GM18861 (cell line): ENCODE results near the gene OR2H1.
"Not testable (repeated sequence)": the region's sequence is repeated elsewhere in the genome, so short reads cannot be mapped to it uniquely, and the experiment has no call there.

Experiments
- ATAC-seq: cut with Tn5 transposase; IDR thresholded peaks from one replicate; pipeline ENCODE4 v1.9.1; 2021; ENCODE audit not compliant: unreplicated experiment

The OR2H1 gene

DNA sequence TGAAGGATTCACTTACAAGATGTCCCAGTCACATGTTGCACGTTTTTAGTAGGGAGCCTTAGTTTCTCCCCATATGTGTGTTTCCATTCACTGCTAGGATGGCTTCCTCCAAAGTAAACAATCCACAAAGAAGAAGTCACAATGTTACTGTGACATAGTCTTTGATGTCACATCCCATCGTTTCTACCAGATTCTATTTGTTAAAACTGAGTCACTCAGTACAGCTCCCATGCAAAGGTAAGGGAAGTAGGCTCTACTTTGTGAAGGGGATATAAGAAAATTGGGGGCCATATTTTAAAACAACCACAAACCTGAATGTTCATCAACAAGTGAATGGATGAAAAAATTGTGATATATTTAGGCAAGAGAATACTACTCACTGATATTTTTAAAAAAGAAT lies at the start of gene OR2H1, which contains the start of gene OR11A1:
Gene OR2H1, plus strand, starts transcription at position 185 of the 400 bp plus-strand sequence. CDS start 4,615 bp downstream, outside the sequence.
Gene OR11A1, minus strand, starts transcription at position 101 of the 400 bp plus-strand sequence. CDS start 29,430 bp downstream, outside the sequence.
- no peak for ATAC-seq

DNA sequence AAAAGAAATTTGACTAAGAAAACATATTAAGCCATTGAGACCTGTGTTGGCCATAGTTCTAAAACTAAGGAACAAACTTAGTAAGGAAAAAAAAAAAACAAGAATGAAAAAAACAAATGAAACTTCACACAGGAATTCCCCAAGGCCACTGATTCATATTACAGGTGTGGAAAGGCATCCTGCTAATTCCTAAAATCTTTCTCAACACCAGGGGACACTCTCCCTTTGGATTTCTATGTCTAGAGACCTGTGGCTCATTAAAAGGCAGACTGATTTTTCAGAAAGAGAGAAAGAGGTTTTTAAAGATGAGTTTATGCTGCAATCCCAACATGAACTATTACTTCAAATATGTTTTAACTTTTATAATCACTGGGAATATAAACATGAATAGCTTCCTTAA lies 42.4 kb upstream of the OR2H1 start, which contains the start of gene OR12D1:
Gene OR12D1, plus strand, starts transcription at position 341 of the 400 bp plus-strand sequence.
- ATAC-seq, result no peak

DNA sequence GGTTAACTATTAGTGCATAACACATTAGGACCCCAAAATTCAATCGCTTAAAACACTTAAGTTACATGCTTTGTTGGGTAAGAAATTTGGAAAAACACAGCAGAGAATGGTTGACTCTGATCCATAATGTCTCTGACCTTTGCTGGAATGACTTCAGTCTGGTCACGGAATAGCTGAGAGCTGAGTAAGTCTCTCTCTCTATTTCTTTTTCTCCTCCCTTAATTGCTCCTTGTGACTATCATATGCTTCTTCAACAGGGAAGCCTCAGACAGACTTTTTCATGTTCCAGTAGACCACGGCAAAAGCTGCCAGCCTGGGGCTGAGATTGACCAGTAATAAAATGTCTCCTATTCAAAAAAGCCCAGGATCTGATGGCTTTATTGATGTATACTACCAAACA lies 37.4 kb upstream of the OR2H1 start:
- no peak for ATAC-seq

DNA sequence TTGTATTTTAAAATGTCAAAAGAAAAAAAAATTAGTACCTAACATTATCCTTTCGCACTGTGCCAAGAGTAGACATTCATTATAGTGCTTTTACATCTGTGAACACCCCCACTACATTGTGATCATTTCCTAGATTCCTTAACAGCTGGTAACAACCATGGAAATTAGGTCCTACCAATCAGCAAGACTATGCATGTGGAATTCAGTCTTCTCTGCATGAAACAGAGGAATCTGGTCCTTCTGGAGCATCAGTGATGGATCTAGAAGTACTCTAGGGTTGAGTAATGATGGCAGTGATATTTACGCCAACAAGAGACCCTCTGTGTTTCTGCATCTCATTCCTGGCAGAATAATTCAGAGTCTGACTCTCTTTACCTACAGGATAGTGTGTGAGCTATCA lies 32.8 kb upstream of the OR2H1 start:
- ATAC-seq, result no peak

DNA sequence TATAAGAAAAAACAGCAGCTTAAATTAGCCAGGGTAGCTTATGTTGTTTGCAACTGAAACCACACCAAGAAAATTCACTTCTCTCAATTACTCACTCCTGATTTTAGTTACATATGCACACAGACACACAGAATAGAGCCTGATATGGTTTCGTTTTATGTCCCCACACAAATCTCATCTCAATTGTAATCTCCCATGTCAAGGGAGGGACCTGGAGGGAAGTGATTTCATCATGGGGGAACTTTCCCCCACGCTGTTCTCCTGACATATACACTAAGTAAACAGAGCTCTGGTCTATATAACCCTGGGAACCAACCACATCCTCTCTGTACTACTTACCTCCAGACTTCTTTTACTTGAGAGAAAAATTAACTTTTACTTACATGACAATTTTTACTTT lies 32.4 kb upstream of the OR2H1 start:
- ATAC-seq, result no peak

DNA sequence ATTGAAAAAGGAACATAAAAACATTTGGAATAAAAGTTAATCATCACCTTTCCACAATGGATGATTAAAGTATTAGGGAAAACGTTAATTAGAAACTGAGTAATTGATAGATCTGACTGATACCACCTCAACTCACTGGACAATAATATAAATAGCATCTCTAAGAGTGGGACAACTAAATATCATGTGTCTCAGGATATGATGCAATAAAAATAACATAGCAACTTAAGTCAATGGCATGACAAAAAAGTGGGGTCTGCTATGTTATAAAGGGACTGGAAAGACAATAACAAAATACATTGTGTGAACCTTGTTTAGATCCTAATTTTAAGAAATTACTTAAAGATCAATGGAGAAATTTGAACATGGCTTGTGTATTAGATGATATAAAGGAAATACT lies 31.9 kb upstream of the OR2H1 start:
- ATAC-seq, result no peak

DNA sequence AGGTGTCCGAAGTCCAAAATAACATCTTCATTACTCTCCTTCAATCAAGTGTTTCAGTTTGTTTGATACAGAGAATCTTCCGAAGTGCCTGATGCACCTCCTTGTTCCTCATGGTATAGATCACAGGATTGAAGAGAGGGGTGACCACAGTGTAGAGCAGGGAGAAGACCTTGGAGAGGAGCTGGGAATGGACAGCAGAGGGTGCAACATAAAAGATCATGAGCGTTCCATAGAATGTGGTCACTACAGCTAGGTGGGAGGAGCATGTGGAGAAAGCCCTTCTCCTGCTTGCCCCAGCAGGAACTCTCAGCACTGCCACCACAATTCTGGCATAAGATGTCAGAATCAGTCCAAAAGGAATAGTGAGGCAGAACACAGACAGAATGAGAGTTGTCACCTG lies 30.3 kb upstream of the OR2H1 start:
- ATAC-seq, result no peak

DNA sequence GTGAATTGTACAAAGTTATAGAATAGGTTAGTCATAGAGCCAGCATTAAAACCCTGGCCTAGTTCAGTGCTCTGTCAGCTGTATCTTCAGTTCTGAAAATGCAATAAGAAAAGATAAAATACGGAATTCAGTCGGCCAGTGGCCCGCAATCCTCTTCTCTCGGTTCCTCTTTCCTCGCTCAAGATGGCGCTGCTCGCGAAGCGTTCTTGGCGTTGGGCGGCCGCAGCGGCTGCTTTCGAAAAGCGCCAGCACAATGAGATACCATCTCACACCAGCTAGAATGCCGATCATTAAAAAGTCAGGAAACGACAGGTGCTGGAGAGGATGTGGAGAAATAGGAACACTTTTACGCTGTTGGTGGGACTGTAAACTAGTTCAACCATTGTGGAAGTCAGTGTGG lies 20.2 kb upstream of the OR2H1 start:
- not testable (repeated sequence) for ATAC-seq

DNA sequence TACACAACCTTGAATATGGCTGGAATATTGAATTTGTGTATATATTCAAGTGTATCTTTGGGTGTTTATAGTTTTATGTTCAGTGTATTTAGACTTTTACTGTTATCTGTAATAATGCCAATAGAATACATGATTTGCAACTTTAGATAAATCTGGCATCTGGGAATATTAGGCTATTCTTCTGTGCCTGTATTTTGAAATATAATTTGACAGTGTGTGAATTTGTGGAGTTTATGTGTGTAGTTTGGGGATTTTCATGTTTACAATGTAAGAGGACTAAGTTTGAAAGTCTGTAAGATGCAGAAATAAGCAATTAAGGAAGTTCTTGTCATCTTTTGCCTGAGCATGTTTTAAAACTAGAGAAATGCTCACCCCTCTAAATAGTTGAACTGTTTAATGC lies 17.9 kb upstream of the OR2H1 start, which contains the start of gene OR10C1:
Gene OR10C1, plus strand, starts transcription at position 301 of the 400 bp plus-strand sequence. CDS start 710 bp downstream, outside the sequence.
- no peak for ATAC-seq

DNA sequence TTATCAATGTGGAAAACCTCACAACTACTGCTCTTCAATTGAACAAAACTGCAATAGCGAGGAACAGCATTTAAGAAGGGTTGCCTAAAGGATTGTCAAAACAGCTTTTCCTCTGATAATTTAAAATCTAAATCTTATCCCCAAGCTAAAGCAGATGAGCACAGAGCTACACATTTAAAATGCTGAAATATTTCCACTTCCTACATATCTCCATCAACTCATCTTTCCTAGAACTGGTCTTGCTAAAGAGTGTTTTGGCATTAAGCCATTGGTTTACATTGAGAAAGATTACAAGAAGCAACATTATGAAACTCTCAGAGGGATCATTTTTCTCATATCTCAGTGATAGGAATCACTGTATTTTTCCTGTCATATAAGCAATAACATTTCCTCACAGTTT lies 14.2 kb upstream of the OR2H1 start:
- no peak for ATAC-seq

DNA sequence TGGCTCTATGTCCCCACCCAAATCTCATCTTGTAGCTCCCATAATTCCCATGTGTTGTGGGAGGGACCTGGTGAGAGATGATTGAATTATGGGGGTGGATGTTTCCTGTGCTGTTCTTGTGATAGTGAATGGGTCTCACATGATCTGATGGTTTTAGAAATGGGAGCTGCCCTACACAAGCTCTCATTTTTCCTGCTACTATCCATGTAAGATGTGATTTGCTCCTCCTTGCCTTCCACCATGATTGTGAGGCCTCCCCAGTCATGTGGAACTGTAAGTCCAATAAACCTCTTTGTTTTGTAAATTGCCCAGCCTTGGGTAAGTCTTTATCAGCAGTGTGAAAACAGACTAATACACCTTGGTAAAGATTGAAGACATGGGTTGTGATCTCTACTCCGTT lies 12.9 kb upstream of the OR2H1 start:
- not testable (repeated sequence) for ATAC-seq

DNA sequence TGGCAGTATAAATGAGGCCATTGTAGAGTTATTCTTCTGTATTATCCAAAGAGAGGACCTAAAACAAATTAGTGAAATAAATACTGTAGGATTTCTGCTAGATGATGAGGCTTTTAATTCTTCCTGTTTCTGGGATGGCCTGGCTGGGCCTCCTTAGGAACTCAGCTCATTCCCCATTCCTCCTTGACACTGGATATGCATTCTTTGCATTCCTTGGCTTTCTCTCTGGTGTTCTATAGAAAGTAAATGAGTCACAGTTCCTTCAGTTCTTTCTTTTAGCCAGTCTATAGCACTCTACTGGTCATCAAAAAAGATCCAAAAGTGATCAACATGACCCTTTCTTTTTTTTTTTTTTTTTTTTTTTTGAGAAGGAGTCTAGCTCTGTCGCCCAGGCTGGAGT lies 9.3 kb upstream of the OR2H1 start:
- no peak for ATAC-seq

DNA sequence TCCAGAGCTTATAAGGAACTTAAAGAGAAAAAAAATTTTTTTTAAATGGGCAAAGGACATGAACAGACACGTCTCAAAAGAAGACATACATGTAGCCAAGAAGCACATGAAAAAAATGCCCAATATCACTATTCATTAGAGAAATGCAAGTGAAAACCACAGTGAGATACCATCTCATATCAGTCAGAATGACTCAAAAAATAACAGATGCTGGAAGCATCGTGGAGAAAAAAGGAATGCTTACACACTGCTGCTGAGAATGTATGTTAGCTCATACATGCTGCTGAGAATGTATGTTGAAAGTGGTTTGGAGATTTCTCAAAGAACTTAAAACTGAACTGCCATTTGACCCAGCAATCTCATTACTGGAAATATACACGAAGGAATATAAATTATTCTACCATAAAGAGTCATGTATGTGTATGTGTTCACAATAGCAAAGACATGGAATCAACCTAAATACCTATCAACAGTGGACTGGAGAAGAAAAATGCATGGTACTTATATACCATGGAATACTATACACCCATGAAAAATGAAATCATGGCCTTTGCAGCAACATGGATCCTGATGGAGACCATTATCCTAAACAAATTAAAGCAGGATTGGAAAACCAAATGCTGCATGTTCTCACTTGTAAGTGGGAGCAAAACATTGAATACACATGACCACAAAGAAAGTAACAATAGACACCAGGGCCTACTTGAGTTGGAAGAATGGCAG lies 5.3 kb upstream of the OR2H1 start:
- no peak for ATAC-seq

DNA sequence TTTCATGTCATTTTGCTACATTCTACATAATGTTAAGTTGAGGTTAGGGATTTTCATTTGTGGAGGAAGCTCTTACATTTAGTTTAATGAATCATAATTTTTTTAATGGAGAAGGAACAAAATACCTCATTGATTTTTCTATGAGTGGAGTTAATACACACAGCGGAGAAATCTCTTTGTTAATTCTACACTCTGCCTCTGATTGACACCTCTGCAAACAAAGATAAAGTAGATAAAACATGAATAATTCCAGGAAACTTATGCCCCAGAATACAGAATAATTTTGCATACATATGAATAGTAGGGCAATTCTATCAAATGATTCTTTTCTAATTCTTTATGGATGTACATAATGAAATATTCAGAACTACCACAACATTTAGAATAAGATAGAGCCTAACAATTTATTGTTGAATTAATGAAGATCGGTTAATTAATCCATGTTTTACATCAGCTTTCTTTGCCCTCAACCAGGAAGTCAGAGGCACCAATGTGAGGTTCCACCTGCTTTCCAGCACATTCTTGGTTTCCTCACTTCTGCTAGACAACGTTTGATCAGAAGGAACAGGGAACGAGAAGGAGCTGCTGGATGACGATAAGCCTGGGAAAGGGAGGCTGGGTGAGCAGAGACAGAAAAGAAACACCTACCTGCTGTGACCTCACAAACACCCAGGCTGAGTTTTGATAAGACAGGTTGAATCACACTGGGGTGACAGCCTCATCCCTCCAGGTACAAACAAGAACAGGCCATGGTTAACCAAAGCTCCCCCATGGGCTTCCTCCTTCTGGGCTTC lies 4.3 kb downstream of the OR2H1 start:
- ATAC-seq, result no peak

DNA sequence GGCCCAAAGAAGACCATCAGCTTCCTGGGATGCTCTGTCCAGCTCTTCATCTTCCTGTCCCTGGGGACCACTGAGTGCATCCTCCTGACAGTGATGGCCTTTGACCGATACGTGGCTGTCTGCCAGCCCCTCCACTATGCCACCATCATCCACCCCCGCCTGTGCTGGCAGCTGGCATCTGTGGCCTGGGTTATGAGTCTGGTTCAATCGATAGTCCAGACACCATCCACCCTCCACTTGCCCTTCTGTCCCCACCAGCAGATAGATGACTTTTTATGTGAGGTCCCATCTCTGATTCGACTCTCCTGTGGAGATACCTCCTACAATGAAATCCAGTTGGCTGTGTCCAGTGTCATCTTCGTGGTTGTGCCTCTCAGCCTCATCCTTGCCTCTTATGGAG lies 5.1 kb downstream of the OR2H1 start:
- ATAC-seq, result no peak

DNA sequence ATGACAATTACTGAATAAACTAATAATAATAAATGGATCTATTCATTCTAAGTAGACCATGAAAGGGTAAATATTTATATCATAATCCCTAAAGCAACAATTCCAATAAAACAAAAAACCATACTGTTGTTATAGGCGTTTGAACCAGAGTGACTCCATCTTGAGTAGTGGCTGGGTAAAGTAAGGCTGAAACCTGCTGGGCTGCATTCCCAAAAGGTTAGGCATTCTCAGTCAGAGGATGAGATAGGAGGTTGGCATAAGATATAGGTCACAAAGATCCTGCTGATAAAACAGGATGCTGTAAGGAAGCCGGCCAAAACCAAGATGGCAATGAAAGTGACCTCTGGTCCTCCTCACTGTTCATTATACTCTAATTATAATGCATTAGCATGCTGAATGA lies 8.3 kb downstream of the OR2H1 start:
- no peak for ATAC-seq

DNA sequence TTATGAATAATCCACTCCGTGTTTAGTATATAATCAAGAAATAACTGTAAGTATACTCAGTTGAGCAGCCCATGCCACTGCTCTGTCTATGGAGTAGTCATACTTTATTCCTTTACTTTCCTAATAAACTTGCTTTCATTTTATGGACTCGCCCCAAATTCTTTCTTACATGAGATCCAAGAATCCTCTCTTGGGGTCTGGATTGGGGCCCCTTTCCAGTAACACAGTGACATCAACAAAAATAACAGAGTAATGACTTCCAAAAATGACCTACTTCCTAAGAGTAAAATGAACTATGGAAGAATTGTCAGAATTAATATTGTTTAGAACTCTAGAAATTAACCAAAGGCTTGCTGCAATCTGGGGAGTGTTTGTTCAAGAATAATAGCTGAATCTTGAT lies 8.8 kb downstream of the OR2H1 start:
- ATAC-seq, result no peak

DNA sequence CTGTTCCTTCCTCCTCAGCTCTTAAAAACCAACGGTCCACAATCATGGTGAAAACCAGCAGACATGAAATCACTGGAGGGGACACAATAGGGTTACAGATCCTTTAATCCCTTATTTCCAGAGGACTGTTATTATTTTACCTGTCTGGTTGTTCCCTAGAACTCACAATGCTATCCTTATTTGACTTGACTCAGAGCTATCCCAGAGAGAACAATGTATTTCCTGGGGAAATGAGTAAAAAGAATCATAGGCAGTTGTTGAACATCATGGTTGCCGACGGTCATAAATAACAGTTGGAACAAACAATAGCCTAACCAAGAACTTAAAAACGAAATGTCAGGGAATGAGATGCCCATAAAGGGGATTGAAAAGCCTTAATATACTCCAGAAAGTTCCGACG lies 9.3 kb downstream of the OR2H1 start:
- no peak for ATAC-seq

DNA sequence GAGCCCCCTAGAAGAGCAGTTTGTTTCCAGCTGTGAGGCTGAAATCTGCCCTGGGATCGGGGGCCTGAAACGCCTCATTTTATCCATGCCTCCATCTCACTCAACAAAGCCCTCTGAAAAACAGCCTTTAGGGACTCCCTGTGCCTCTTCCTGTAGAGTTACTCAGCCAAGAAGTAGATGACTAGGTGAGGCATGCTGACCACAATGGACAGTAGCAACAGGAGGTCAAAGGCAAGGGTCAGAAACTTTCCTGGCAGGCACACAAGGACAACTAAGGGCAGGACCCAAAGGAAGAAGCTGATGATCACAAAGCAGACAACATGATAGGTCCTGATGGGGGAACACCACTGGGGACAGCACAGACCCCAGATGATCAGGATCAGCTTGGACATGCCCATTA lies 18.0 kb downstream of the OR2H1 start:
- ATAC-seq, result no peak

DNA sequence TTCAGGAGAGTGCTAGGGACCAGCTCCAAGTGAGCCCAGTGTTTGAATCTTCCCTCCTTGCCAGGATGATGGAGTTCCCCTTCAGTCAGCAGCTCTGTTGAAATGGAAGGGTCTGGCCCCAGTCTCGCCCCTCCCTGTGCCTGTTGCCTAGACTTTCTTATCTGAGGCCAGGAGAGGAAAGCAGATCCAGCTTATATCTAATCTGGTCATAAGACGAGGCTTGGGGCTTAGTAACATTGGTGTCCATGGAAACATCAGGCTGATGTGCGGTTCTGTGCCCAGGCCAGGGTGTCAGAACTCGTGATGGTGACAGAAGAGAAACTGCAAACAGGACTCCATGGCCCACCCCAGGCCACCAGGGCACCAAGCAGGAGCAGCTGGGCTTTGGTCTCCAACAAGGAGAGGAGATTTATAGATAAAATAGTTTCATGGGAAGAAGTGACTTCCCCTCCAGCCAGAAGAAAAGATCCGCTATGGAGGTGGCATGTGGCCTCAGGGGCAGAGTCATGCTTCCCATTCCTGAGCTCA lies 21.0 kb downstream of the OR2H1 start:
- no peak for ATAC-seq

DNA sequence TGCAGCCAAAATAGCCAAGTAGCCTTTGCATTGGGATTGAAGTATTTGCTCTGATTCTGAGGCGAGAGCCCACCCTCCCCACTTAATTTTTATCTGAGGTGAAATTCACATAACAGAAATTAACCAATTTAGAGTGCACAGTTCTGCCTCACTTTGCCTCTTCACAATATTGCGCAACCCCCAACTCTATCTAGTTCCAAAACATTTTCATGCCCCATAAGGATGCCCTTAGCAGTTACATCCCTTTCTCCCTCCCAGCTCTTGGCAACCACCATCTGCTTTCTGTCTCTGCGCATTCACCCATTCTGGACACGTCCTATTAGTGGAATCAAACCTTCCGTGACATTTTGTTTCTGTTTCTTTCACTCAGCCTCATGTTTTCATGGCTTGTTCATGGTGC lies 21.8 kb downstream of the OR2H1 start:
- no peak for ATAC-seq

DNA sequence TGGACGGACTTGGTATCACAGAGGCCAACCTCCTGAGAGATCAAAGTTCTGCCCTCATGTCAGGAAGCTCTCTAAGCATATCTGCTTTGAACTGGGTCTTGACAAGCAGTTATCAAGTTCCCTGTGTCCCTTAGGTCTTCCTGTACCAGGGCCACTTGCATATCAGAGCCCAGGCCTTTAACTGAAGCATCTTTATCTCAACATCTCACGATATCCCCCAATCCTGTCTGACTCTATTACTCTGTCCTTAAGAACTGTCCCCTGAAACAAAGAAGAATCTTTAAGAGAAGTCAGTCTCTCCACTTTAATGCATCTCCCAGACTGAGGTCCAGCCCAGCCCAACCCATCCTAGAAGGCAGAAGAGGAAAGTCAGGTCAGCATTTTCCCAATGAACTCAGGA lies 22.6 kb downstream of the OR2H1 start:
- no peak for ATAC-seq
